Endothelial cell of umbilical vein (primary cell): Measurements from ENCODE around the gene GMNC. TPM values are rescaled to one million over a fixed set of nuclear protein-coding genes. Genes with fewer than 3 reads are reported as not detected.

Experiments
- BruUV-seq: library from RNA; stranded (reverse); fragments of 400-500 nt; replicated peaks from 2 replicates; lab custom pipeline; 2021; lab: Mats Ljungman, UMichigan
- CTCF ChIA-PET: fragments of 300-600, 350-600 bp; sonication (Branson Sonifier 250); formaldehyde crosslinking; loops from one replicate; lab custom pipeline; 2021; ENCODE audit warnings: antibody characterized with exemption, inconsistent platforms; lab: Charles Lee
- POLR2A ChIA-PET: fragments of 300-600, 350-600 bp; sonication (Branson Sonifier 250); formaldehyde crosslinking; loops from one replicate; lab custom pipeline; 2021; ENCODE audit warnings: antibody characterized with exemption, inconsistent platforms; lab: Charles Lee
- DNase-seq: peaks from one replicate; pipeline ENCODE4 v3.0.0-alpha.2; 2011; ENCODE audit warnings: low read depth, low spot score
- FAIRE-seq: peaks from 2 replicates; lab custom pipeline; 2011; peaks lifted over from hg19 to GRCh38; lab: Jason Lieb, UNC
- H2AFZ ChIP-seq: 2 replicates; pipeline ENCODE4 v1.6.0; 2012; ENCODE audit warnings: low read depth, low read length, control low read depth, inconsistent platforms
- H3K27ac ChIP-seq: 2 replicates; pipeline ENCODE4 v1.5.1; 2011; ENCODE audit warnings: low read depth, mild to moderate bottlenecking, control low read depth, low read length, moderate library complexity; ENCODE audit not compliant: insufficient read depth
- H3K27me3 ChIP-seq, 2 experiments: 2 replicates each; pipeline versions ENCODE4 v1.6.0 to v1.6.1; 2011; ENCODE audit warnings: low read length in 2 of 2, mixed read lengths in 1 of 2; ENCODE audit not compliant: control insufficient read depth in 2 of 2, insufficient read depth in 2 of 2
- H3K36me3 ChIP-seq, 2 experiments: 2 replicates in 1 of 2; 3 replicates in 1 of 2; pipeline ENCODE4 v1.5.1; 2011; ENCODE audit warnings: low read length in 2 of 2, mild to moderate bottlenecking in 1 of 2, moderate library complexity in 1 of 2; ENCODE audit not compliant: control insufficient read depth in 2 of 2, insufficient read depth in 2 of 2; ENCODE audit errors: extremely low read depth in 1 of 2
- H3K4me1 ChIP-seq: 3 replicates; pipeline ENCODE4 v1.5.1; 2011; ENCODE audit warnings: mild to moderate bottlenecking, low read length; ENCODE audit not compliant: control insufficient read depth, insufficient read depth; ENCODE audit errors: extremely low read depth
- H3K4me2 ChIP-seq: 2 replicates; pipeline ENCODE4 v1.6.1; 2011; ENCODE audit warnings: low read length, control low read depth, mixed read lengths; ENCODE audit not compliant: insufficient read depth
- H3K4me3 ChIP-seq, 3 experiments: fragments of 200-600 bp in 1 of 3; sonication (generic), shearing (Covaris generic) in 1 of 3; replicated peaks in 1 of 3; 2 replicates each; pipeline ENCODE4 v1.5.1; 2011 to 2016; ENCODE audit warnings: control low read depth in 3 of 3, low read length in 3 of 3, mild to moderate bottlenecking in 2 of 3, inconsistent platforms in 1 of 3, low read depth in 1 of 3, moderate library complexity in 1 of 3; ENCODE audit not compliant: insufficient read depth in 1 of 3
- H3K79me2 ChIP-seq: 2 replicates; pipeline ENCODE4 v1.6.0; 2012; ENCODE audit warnings: low read length, inconsistent platforms; ENCODE audit not compliant: control insufficient read depth, insufficient read depth
- H3K9ac ChIP-seq: replicated peaks from 2 replicates; pipeline ENCODE3; 2011; ENCODE audit warnings: low read length, control low read depth; ENCODE audit not compliant: insufficient read depth; ENCODE audit errors: extremely low read depth
- H3K9me1 ChIP-seq: replicated peaks from 3 replicates; pipeline ENCODE4 v1.6.0; 2011; ENCODE audit warnings: mild to moderate bottlenecking, low read length; ENCODE audit not compliant: control insufficient read depth, insufficient read depth; ENCODE audit errors: extremely low read depth
- H3K9me3 ChIP-seq: replicated peaks from 2 replicates; pipeline ENCODE4 v1.5.1; 2012; ENCODE audit warnings: low read length, inconsistent platforms; ENCODE audit not compliant: control insufficient read depth, insufficient read depth
- H4K20me1 ChIP-seq: replicated peaks from 2 replicates; pipeline ENCODE3; 2011; ENCODE audit warnings: mild to moderate bottlenecking, low read length; ENCODE audit not compliant: control insufficient read depth, insufficient read depth; ENCODE audit errors: extremely low read depth
- EZH2 ChIP-seq: IDR thresholded peaks from 2 replicates; pipeline ENCODE4 v1.6.1; 2012; ENCODE audit warnings: borderline replicate concordance, low read depth, mild to moderate bottlenecking, moderate library complexity, low read length, inconsistent platforms; ENCODE audit not compliant: severe bottlenecking
- POLR2A ChIP-seq: IDR thresholded peaks from 2 replicates; pipeline ENCODE4 v1.6.1; 2012; ENCODE audit warnings: low read depth, mild to moderate bottlenecking, control low read depth, low read length
- POLR2AphosphoS5 ChIP-seq: IDR thresholded peaks from 2 replicates; pipeline ENCODE4 v1.6.1; 2012; ENCODE audit warnings: low read depth, mild to moderate bottlenecking, control low read depth, low read length, moderate library complexity; ENCODE audit not compliant: insufficient read depth
- dilution Hi-C: fragments of 300-500 bp; cut with MboI; formaldehyde crosslinking; loops from one replicate; pipeline ENCODE4 v1.15.0; 2019; ENCODE audit warnings: low sequenced_read_pairs; ENCODE audit not compliant: extremely low pct_ligation_motif_present
- intact Hi-C: fragments of 100-400 bp; cut with micrococcal nuclease; formaldehyde crosslinking; loops from one replicate; pipeline ENCODE4 v1.10.0; 2022
- polyA plus RNA-seq, 4 experiments: library from polyadenylated mRNA; depleted of rRNA in 3 of 4; stranded (reverse) in 3 of 4; unstranded in 1 of 4; fragments of >200 nt; gene quantifications; 2 replicates each; pipeline versions ENCODE4 v1.2.1 to v1.2.3, GENCODE V29; 2011 to 2012; ENCODE audit warnings: missing spikeins in 1 of 4
- total RNA-seq: library from RNA; stranded (reverse); gene quantifications from 2 replicates; pipeline ENCODE4 v1.2.3, GENCODE V29; 2021
- TF ChIP-seq, protein P1 (sequence below): IDR thresholded peaks from 2 replicates; pipeline ENCODE4 v1.6.1; 2011; ENCODE audit not compliant: insufficient read depth, insufficient read length
- TF ChIP-seq, protein P2 (sequence below), 2 donors: IDR thresholded peaks; 1 replicate in 1 of 2; 2 replicates in 1 of 2; pipeline ENCODE4 v1.5.1; 2011; ENCODE audit warnings: low read length in 2 of 2, mild to moderate bottlenecking in 2 of 2, moderate library complexity in 2 of 2, control low read depth in 1 of 2, inconsistent platforms in 1 of 2, low read depth in 1 of 2; ENCODE audit not compliant: insufficient read depth in 1 of 2; ENCODE audit errors: extremely low read depth in 1 of 2

Gene GMNC
- total and polyA plus RNA-seq, 2 donors (not counting 3 experiments of a cell fraction or from before 2014, with no cell fraction given) = not detected

DNA sequence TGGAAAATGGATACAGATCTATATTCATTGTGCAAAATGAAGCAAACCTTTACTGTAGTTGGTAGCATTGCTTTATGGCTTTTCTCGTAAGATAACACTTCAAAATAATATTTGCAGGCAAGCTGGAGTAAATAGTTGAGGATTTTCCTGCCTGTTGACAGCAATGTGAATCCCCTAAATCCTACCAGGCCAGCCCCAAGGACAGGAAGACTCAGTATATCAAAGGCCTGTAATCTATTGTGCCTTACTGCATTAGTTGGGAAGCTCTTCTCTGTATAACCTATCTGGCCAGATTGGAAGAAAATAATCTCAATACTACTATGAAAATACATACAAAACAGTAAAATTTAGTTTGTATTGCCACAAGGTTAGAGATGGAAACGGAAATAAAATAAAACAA lies 4.6 kb upstream of the GMNC start:
- Histone ChIP-seq H2AFZ (no peak overlapping the region), H4K20me1 (no peaks in the 10 kb centered on the region), H3K27me3 (peaks cover 0 to 7% of the 10 kb centered on the region in 2 experiments), H3K27ac (no peak overlapping the region), H3K9me1 (no peaks in the 10 kb centered on the region), H3K4me1 (no peaks in the 10 kb centered on the region), H3K9ac (no peak overlapping the region), H3K4me2 (no peak overlapping the region), H3K9me3 (no peaks in the 10 kb centered on the region), H3K4me3 (no peak overlapping the region), H3K36me3 (no peaks in the 10 kb centered on the region), H3K79me2 (no peaks in the 10 kb centered on the region)
- BruUV-seq = no TSS peak
- ChIA-PET POLR2A (no interaction called here), CTCF (interaction anchor here (1.5 kb wide), 1 partner anchor 16 kb away, joined by 4 read pairs; no protein-coding TSS in a partner anchor)
- dilution Hi-C loops = no loop called here
- no peak for FAIRE-seq
- intact Hi-C loops = no loop called here
- TF ChIP-seq POLR2A (no peak), EZH2 (no peak), POLR2AphosphoS5 (no peak)
- TF ChIP-seq, protein P1, sequence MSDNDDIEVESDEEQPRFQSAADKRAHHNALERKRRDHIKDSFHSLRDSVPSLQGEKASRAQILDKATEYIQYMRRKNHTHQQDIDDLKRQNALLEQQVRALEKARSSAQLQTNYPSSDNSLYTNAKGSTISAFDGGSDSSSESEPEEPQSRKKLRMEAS = no peak
- TF ChIP-seq, protein P2, sequence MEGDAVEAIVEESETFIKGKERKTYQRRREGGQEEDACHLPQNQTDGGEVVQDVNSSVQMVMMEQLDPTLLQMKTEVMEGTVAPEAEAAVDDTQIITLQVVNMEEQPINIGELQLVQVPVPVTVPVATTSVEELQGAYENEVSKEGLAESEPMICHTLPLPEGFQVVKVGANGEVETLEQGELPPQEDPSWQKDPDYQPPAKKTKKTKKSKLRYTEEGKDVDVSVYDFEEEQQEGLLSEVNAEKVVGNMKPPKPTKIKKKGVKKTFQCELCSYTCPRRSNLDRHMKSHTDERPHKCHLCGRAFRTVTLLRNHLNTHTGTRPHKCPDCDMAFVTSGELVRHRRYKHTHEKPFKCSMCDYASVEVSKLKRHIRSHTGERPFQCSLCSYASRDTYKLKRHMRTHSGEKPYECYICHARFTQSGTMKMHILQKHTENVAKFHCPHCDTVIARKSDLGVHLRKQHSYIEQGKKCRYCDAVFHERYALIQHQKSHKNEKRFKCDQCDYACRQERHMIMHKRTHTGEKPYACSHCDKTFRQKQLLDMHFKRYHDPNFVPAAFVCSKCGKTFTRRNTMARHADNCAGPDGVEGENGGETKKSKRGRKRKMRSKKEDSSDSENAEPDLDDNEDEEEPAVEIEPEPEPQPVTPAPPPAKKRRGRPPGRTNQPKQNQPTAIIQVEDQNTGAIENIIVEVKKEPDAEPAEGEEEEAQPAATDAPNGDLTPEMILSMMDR (IDR thresholded peaks at IDR 0.05; ENCODE audit: extremely low read depth in 1 of 2, insufficient read depth in 1 of 2, low read depth in 1 of 2, low read length in 2 of 2) = no peak
- DNase-seq = no peak

DNA sequence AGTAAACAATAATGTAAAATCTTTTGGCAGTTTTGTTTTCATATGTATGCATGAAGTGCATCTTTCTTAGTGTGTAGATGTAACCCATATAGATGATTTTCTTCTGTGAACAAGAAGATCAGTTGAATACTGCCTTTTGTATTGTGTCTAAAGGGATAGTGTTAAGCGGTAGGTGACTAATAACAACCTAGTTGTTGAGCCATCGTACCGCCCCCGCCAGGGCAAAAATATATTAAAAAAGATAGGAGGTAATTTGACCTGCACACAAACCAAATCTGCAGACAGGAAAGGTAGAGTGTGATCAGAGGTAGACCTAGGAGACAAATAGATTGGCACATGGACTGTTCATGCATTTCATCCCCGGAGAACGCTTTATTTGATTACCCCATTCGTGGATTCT lies 3.3 kb upstream of the GMNC start:
- dilution Hi-C loops = no loop called here
- Histone ChIP-seq H3K4me2 (no peak overlapping the region), H3K4me3 (no peak overlapping the region), H3K79me2 (no peaks in the 10 kb centered on the region), H3K9me3 (no peaks in the 10 kb centered on the region), H2AFZ (no peak overlapping the region), H3K9me1 (no peaks in the 10 kb centered on the region), H3K9ac (no peak overlapping the region), H3K4me1 (no peaks in the 10 kb centered on the region), H3K36me3 (no peaks in the 10 kb centered on the region), H3K27me3 (peaks cover 2 to 14% of the 10 kb centered on the region in 2 experiments), H4K20me1 (no peaks in the 10 kb centered on the region), H3K27ac (no peak overlapping the region)
- BruUV-seq = no TSS peak
- TF ChIP-seq, protein P1 = no peak
- ChIA-PET POLR2A (no interaction called here), CTCF (no interaction called here)
- DNase-seq = no peak
- FAIRE-seq = no peak
- intact Hi-C loops = no loop called here
